Lower leg skin (tissue), 3 donors: ENCODE data around the gene BRD7.

Source experiments
- CTCF ChIP-seq, 3 donors: fragments of 450-650 bp; IDR thresholded peaks; one replicate each; pipeline ENCODE4 v1.5.1; 2016; ENCODE audit warnings: antibody characterized with exemption in 3 of 3, mild to moderate bottlenecking in 3 of 3, moderate library complexity in 2 of 3
- POLR2A ChIP-seq, 2 donors: fragments of 450-650 bp; IDR thresholded peaks; one replicate each; pipeline ENCODE4 v1.6.1; 2016 to 2017; ENCODE audit warnings: antibody characterized with exemption in 2 of 2, mild to moderate bottlenecking in 1 of 2, moderate library complexity in 1 of 2

DNA sequence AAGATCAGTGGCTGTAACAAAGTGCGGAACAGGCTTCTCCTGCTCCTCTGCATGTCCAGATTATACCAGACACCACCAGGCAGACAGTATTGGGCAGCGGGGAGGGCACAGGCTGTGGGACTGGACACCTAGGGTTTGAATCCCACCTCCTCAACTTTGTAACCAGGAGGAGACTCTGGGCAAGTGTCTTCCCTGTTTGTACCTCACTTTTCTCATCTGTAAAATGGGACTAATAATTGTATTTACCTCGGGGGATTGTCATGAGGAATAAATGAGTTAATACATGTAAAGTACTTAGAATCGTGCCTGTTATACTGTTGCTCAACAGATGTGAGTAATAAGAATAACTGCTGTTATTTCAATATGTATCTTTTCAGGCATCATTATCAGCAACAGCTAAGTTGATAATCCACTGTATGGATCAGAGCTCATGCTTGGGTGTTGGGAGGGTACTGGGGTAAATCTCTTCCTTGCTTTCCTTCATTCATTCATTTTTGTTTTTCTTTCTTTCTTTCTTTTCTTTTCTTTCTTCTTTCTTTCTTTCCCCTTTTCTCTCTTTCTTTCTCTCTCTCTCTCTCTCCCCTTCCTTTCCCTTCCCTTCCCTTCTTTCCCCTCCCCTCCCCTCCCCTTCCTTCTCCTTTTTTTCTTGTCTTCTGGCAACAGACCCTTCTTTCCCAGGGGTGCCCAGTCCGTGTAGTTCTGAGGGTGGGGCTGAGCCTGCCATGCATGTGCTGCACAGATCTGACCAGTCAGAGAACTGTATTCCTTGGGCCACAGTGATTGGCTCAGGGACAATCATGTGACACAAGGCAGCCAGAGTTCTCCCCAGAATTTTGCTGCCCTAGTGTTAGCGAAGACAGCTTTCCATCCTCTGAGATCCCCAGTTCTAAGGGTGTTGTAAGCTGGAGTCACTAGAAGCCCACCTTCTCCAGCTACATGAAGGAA is 25.3 kb upstream of the BRD7 start:
- TF ChIP-seq POLR2A (IDR thresholded peaks at IDR 0.05) = no peak
- no peak for TF ChIP-seq CTCF (IDR thresholded peaks at IDR 0.05)
